HG03342 (cell line): ENCODE results near the gene HOXB8.

Experiments used
- ATAC-seq: cut with Tn5 transposase; IDR thresholded peaks from one replicate; pipeline ENCODE4 v1.9.1; 2021; ENCODE audit warnings: mild to moderate bottlenecking, moderate library complexity; ENCODE audit not compliant: unreplicated experiment

The HOXB8 gene

GRCh38 chr17:48596735-48597527 lies 18.2 kb downstream of the HOXB8 start:
- no peak for ATAC-seq

GRCh38 chr17:48596000-48596734 lies 18.9 kb downstream of the HOXB8 start:
- no peak for ATAC-seq

- ATAC-seq, result no peak
These were observed 19.7 kb downstream of the HOXB8 start for GRCh38 chr17:48595278-48595999.

- no peak for ATAC-seq
These were observed 20.4 kb downstream of the HOXB8 start for GRCh38 chr17:48594538-48595277.

- no peak for ATAC-seq
These were observed 21.1 kb downstream of the HOXB8 start for GRCh38 chr17:48593840-48594537.

GRCh38 chr17:48593126-48593829 lies 21.8 kb downstream of the HOXB8 start, which contains the start of gene HOXB5:
Gene HOXB5, minus strand, starts transcription at chr17:48593779. Its CDS starts 97 bp downstream, at chr17:48593682.
- ATAC-seq, result no peak

GRCh38 chr17:48592577-48592976 lies 22.5 kb downstream of the HOXB8 start:
- ATAC-seq, result no peak

GRCh38 chr17:48592057-48592514 lies 23.0 kb downstream of the HOXB8 start:
- ATAC-seq, result no peak

GRCh38 chr17:48591255-48592056 lies 23.6 kb downstream of the HOXB8 start:
- ATAC-seq, result no peak

GRCh38 chr17:48590607-48591161 lies 24.4 kb downstream of the HOXB8 start:
- ATAC-seq, result no peak

- no peak for ATAC-seq
These were observed 25.1 kb downstream of the HOXB8 start, which contains the start of gene HOXB3 for GRCh38 chr17:48589831-48590606. Gene HOXB3, minus strand, starts transcription at chr17:48590241. Its CDS starts 37,767 bp downstream, at chr17:48552474.

GRCh38 chr17:48589060-48589830 lies 25.8 kb downstream of the HOXB8 start:
- no peak for ATAC-seq

GRCh38 chr17:48588528-48588927 lies 26.6 kb downstream of the HOXB8 start:
- no peak for ATAC-seq

GRCh38 chr17:48588074-48588415 lies 27.0 kb downstream of the HOXB8 start:
- ATAC-seq, result no peak

GRCh38 chr17:48587276-48588073 lies 27.6 kb downstream of the HOXB8 start:
- ATAC-seq, result no peak
